HTR-8/SVneo (cell line): ENCODE measurements around the gene MLPH.
"Not testable (repeated sequence)": the region's sequence is repeated elsewhere in the genome, so short reads cannot be mapped to it uniquely, and the experiment has no call there.

ENCODE experiments used
- DNase-seq: peaks from one replicate; pipeline ENCODE4 v3.0.0; 2011; ENCODE audit warnings: low spot score, mixed read lengths; ENCODE audit not compliant: insufficient read length
- FAIRE-seq: peaks from 2 replicates; lab custom pipeline; 2011; peaks lifted over from hg19 to GRCh38; lab: Jason Lieb, UNC

Gene MLPH

GRCh38 chr2:237593596-237594320 is 106.7 kb downstream of the MLPH start:
- DNase-seq = no peak
- no peak for FAIRE-seq

DNA sequence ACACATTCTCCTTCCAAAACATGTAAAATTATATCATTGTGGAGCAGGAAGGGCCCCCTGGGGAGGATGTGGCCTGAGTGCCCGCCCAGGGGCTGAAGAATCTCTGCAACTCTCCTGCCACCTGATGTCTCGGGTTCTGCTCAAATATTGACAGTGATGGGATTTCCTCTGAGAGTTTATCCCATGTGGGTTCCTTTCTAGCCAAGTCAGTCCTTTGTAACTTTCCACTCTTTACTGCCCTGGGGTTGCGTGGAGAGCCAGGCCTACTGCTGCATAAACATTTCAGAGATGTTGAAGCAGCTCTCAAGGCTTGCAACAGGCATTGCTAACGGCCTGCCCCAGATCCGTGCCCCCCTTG is 107.4 kb downstream of the MLPH start:
- FAIRE-seq (no peak), DNase-seq (no peak)

DNA sequence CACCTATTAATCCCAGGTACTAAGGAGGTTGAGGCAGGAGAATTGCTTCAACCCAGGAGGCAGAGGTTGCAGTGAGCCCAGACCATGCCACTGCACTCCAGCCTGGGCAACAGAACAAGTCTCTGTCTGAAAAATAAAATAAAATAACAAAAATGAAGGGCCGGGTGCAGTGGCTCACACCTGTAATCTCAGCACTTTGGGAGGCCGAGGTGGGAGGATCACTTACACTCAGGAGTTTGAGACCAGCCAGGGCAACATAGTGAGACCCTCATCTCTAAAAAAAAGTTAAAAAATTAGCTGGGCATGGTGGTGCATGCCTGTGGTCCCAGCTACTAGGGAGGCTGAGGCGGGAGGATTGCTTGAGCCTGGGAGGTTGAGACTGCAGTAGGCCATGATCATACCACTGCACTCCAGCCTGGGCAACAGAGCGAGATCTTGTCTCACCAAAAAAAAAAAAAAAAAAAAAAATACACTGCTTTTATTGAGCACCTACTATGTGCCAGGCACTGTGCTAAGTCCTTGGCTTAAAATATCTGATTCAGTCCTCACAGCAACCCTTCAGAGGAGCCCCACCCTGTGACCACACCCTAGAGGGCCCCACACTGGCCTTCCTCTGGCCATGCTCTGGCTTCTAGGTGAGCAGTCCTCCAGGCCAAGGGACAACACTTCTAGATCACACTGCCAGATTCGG is 108.9 kb downstream of the MLPH start:
- not testable (repeated sequence) for FAIRE-seq, DNase-seq

- DNase-seq = no peak
- no peak for FAIRE-seq
Measured at GRCh38 chr2:237596520-237597195, 109.6 kb downstream of the MLPH start.

- DNase-seq (no peak), FAIRE-seq (no peak)
Measured at GRCh38 chr2:237597196-237598145, 110.4 kb downstream of the MLPH start.

DNA sequence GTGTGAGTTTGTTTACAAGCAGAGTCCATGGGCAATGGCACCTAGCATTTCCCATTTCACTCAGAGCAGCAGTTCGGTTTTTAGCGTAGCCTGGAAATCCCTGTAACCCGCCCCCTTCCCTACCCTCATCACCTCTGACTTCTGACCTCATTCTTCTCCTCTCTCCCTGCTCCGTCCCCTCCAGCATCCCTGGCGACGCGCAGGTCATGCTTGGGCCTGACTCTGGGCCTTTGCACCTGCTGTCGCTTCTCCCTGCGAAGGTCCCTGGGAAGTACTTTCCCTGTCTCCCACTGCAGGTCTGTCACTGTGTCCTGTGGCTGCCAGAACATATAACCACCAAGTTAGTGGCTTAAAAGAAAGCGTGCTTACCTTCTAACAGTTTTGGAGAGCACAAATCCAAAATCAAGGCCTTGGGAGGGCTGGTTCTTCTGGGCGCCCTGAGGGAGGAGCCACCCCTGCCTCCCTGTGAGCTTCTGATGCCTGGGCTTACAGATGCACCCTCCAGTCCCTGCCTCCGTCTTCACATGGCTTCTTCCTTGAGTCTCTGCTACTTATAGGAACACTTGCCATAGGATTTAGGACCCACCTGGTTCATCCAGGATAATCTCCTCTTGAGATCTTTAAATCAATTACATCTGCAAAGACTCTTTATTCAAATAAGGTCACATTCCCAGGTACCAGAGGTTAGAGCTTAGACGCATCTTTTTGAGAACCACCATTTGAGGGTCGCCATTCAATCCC is 111.6 kb downstream of the MLPH start:
- no peak for DNase-seq
- FAIRE-seq = no peak

DNA sequence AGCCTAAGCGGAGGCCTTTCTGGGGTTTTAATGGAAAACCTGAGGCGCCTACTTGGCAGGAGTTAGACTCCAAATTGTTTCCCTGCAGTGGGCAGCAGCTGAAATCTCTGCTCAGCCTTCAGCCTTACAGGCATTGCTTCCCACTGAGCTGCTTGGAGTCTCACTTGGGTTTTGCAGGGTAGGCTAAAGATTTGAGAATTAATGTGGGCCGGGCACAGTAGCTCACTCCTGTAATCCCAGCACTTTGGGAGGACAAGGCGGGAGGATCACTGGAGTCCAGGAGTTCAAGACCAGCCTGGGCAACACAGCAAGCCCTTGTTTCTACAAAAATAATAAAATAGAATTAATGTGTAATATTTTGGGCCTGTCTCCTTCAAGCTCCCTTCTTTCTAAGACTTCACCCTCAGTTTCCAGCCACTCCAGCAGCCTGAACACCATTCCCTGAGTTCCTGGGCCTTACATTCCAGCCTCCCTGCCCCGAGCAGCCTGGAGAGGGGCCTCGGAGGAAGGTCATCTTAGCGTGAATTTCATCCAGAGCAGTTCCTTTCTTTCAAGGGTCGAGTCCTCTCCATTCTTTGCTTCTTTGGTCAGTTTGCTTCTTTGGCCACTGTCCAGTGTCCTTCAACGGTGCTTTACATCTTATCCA is 112.5 kb downstream of the MLPH start:
- DNase-seq = no peak
- FAIRE-seq = no peak

DNA sequence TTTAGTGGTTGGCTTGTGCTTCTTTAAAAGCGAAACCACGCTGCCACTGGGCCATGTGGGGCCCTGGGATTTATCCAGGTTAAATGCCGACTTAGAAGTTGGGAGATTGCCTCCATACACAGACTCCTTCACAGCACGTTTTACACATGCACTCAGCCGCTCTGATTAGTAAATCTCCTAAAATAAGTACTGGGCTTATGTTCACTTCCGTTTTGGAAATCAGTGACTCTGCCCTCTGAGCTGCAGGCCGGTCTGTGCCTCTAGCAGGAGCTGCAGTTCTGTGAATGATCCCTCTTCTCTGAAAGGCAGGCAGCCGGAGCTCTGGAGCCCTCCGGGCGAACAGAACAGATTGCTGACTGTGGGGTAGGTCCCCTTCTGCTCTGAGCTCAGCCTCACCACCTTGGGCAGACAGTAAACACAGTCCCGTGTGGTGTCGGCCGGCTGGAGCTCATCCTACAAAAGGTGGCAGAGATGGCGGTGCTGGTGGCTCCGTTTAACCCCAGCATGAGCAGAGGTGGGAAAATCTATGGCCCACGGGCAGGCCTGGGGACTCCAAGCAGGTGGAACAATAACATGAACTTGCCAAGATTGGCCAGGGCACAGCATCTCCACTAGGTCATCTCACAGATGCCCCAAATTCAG is 113.3 kb downstream of the MLPH start:
- FAIRE-seq (no peak), DNase-seq (no peak)

DNA sequence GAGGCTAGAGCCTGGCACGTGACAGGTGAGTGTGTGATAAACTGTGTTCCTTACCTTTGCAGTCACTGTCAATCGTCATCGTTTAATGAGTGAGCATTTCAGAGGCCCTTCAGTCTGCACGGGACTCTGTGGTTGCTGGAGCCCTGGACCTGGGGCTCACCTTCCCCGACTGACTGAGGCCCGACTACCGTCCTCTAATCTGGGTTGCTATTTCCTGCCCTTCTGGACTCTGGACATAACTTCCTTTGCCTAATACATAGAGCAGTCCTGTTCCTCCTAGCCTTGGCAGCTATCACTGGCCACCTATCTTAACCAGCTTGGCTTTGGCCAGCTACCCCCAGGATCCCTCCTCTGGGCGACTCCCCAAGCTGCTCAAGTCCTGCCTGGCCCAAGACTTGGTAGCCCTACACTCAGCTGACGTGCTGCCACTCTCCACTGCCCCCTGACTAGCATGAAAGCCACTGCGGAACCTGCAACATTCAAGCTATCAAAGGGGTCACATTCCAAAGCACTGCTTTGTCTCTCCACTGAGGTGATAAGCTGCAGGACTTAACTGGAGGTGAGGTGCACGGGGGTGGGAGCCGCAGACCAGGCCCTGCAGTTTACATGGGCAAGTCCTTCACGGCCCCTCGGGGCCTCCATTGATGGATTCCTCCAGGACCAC is 114.5 kb downstream of the MLPH start:
- no peak for FAIRE-seq
- no peak for DNase-seq

GRCh38 chr2:237602409-237602808 is 115.4 kb downstream of the MLPH start:
- DNase-seq (no peak), FAIRE-seq (no peak)

GRCh38 chr2:237603049-237603717 is 116.1 kb downstream of the MLPH start:
- DNase-seq (no peak), FAIRE-seq (no peak)

DNA sequence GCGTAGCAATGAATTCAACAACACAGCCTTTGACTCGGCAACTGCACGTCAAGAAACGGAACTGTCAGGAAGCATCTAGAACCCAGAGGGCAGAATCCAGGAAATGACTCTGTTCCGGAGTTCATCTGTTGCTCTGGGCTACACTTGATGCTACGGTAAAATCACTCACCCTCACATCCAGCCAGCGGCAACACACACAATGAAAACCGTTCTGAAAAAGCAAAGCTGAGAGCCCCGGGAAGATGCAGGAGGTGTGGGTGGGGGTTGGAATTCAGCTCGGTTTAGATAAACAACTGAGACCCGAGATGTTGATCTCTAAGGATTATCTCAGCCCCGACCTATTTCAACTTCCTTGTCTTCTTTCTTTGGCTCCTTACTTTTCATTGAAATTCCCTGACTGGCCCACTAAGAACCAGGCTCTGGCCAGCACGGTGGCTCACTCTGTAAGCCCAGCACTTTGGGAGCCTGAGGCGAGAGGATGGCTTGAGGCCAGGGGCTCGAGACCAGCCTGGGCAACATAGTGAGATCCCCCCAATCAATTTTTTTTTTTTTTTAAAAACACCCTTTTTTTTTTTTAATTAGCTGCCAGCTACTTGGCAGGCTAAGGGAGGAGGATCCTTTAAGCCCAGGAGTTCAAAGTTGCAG is 116.8 kb downstream of the MLPH start:
- DNase-seq (peak; percentile 62), FAIRE-seq (no peak)

DNA sequence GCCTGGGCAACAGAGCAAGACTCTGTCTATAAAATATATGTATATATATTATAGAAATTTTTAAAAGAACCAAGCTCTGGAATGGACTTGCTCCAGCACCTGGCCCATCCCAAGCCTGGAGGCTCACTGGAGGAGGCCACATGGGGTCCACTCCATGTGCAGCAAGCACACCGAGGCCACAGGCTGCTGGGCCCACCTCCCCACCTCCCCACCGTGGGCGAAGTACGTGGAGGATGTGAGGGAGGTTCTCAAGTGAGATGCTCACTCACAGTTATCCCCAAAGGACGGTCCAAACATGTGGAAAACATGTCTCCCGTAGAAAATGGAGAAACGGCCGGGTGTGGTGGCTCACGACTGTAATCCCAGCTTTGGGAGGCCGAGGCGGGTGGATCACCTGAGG is 117.3 kb downstream of the MLPH start:
- FAIRE-seq = no peak
- DNase-seq = no peak
